Endothelial cell of umbilical vein (primary cell): Measurements from ENCODE around the gene ATF3. TPM values are rescaled to one million over a fixed set of nuclear protein-coding genes. Genes with fewer than 3 reads are reported as not detected.

ENCODE experiments used
- BruUV-seq: library from RNA; stranded (reverse); fragments of 400-500 nt; replicated peaks from 2 replicates; lab custom pipeline; 2021; lab: Mats Ljungman, UMichigan
- CTCF ChIA-PET: fragments of 300-600, 350-600 bp; sonication (Branson Sonifier 250); formaldehyde crosslinking; loops from one replicate; lab custom pipeline; 2021; ENCODE audit warnings: antibody characterized with exemption, inconsistent platforms; lab: Charles Lee
- POLR2A ChIA-PET: fragments of 300-600, 350-600 bp; sonication (Branson Sonifier 250); formaldehyde crosslinking; loops from one replicate; lab custom pipeline; 2021; ENCODE audit warnings: antibody characterized with exemption, inconsistent platforms; lab: Charles Lee
- DNase-seq: peaks from one replicate; pipeline ENCODE4 v3.0.0-alpha.2; 2011; ENCODE audit warnings: low read depth, low spot score
- FAIRE-seq: peaks from 2 replicates; lab custom pipeline; 2011; peaks lifted over from hg19 to GRCh38; lab: Jason Lieb, UNC
- H2AFZ ChIP-seq: 2 replicates; pipeline ENCODE4 v1.6.0; 2012; ENCODE audit warnings: low read depth, low read length, control low read depth, inconsistent platforms
- H3K27ac ChIP-seq: 2 replicates; pipeline ENCODE4 v1.5.1; 2011; ENCODE audit warnings: low read depth, mild to moderate bottlenecking, control low read depth, low read length, moderate library complexity; ENCODE audit not compliant: insufficient read depth
- H3K27me3 ChIP-seq, 2 experiments: 2 replicates each; pipeline versions ENCODE4 v1.6.0 to v1.6.1; 2011; ENCODE audit warnings: low read length in 2 of 2, mixed read lengths in 1 of 2; ENCODE audit not compliant: control insufficient read depth in 2 of 2, insufficient read depth in 2 of 2
- H3K36me3 ChIP-seq, 2 experiments: 2 replicates in 1 of 2; 3 replicates in 1 of 2; pipeline ENCODE4 v1.5.1; 2011; ENCODE audit warnings: low read length in 2 of 2, mild to moderate bottlenecking in 1 of 2, moderate library complexity in 1 of 2; ENCODE audit not compliant: control insufficient read depth in 2 of 2, insufficient read depth in 2 of 2; ENCODE audit errors: extremely low read depth in 1 of 2
- H3K4me1 ChIP-seq: 3 replicates; pipeline ENCODE4 v1.5.1; 2011; ENCODE audit warnings: mild to moderate bottlenecking, low read length; ENCODE audit not compliant: control insufficient read depth, insufficient read depth; ENCODE audit errors: extremely low read depth
- H3K4me2 ChIP-seq: 2 replicates; pipeline ENCODE4 v1.6.1; 2011; ENCODE audit warnings: low read length, control low read depth, mixed read lengths; ENCODE audit not compliant: insufficient read depth
- H3K4me3 ChIP-seq, 3 experiments: fragments of 200-600 bp in 1 of 3; sonication (generic), shearing (Covaris generic) in 1 of 3; replicated peaks in 1 of 3; 2 replicates each; pipeline ENCODE4 v1.5.1; 2011 to 2016; ENCODE audit warnings: control low read depth in 3 of 3, low read length in 3 of 3, mild to moderate bottlenecking in 2 of 3, inconsistent platforms in 1 of 3, low read depth in 1 of 3, moderate library complexity in 1 of 3; ENCODE audit not compliant: insufficient read depth in 1 of 3
- H3K79me2 ChIP-seq: 2 replicates; pipeline ENCODE4 v1.6.0; 2012; ENCODE audit warnings: low read length, inconsistent platforms; ENCODE audit not compliant: control insufficient read depth, insufficient read depth
- H3K9ac ChIP-seq: replicated peaks from 2 replicates; pipeline ENCODE3; 2011; ENCODE audit warnings: low read length, control low read depth; ENCODE audit not compliant: insufficient read depth; ENCODE audit errors: extremely low read depth
- H3K9me1 ChIP-seq: replicated peaks from 3 replicates; pipeline ENCODE4 v1.6.0; 2011; ENCODE audit warnings: mild to moderate bottlenecking, low read length; ENCODE audit not compliant: control insufficient read depth, insufficient read depth; ENCODE audit errors: extremely low read depth
- H3K9me3 ChIP-seq: replicated peaks from 2 replicates; pipeline ENCODE4 v1.5.1; 2012; ENCODE audit warnings: low read length, inconsistent platforms; ENCODE audit not compliant: control insufficient read depth, insufficient read depth
- H4K20me1 ChIP-seq: replicated peaks from 2 replicates; pipeline ENCODE3; 2011; ENCODE audit warnings: mild to moderate bottlenecking, low read length; ENCODE audit not compliant: control insufficient read depth, insufficient read depth; ENCODE audit errors: extremely low read depth
- EZH2 ChIP-seq: IDR thresholded peaks from 2 replicates; pipeline ENCODE4 v1.6.1; 2012; ENCODE audit warnings: borderline replicate concordance, low read depth, mild to moderate bottlenecking, moderate library complexity, low read length, inconsistent platforms; ENCODE audit not compliant: severe bottlenecking
- FOS ChIP-seq: IDR thresholded peaks from 2 replicates; pipeline ENCODE4 v1.6.1; 2011; ENCODE audit warnings: mild to moderate bottlenecking, low read length, moderate library complexity, borderline replicate concordance; ENCODE audit not compliant: insufficient read depth
- GATA2 ChIP-seq: IDR thresholded peaks from 2 replicates; pipeline ENCODE4 v1.7.0; 2011; ENCODE audit warnings: low read depth, mild to moderate bottlenecking, moderate library complexity, mixed read lengths, low read length; ENCODE audit not compliant: insufficient read length, insufficient read depth
- JUN ChIP-seq: IDR thresholded peaks from 2 replicates; pipeline ENCODE4 v1.6.1; 2011; ENCODE audit warnings: borderline replicate concordance, low read depth; ENCODE audit not compliant: insufficient read length, insufficient read depth
- MYC ChIP-seq: IDR thresholded peaks from one replicate; pipeline ENCODE4 v1.6.1; 2011; ENCODE audit warnings: mild to moderate bottlenecking, low read depth, low read length
- POLR2A ChIP-seq: IDR thresholded peaks from 2 replicates; pipeline ENCODE4 v1.6.1; 2012; ENCODE audit warnings: low read depth, mild to moderate bottlenecking, control low read depth, low read length
- POLR2AphosphoS5 ChIP-seq: IDR thresholded peaks from 2 replicates; pipeline ENCODE4 v1.6.1; 2012; ENCODE audit warnings: low read depth, mild to moderate bottlenecking, control low read depth, low read length, moderate library complexity; ENCODE audit not compliant: insufficient read depth
- dilution Hi-C: fragments of 300-500 bp; cut with MboI; formaldehyde crosslinking; loops from one replicate; pipeline ENCODE4 v1.15.0; 2019; ENCODE audit warnings: low sequenced_read_pairs; ENCODE audit not compliant: extremely low pct_ligation_motif_present
- intact Hi-C: fragments of 100-400 bp; cut with micrococcal nuclease; formaldehyde crosslinking; loops from one replicate; pipeline ENCODE4 v1.10.0; 2022
- polyA plus RNA-seq, 4 experiments: library from polyadenylated mRNA; depleted of rRNA in 3 of 4; stranded (reverse) in 3 of 4; unstranded in 1 of 4; fragments of >200 nt; gene quantifications; 2 replicates each; pipeline versions ENCODE4 v1.2.1 to v1.2.3, GENCODE V29; 2011 to 2012; ENCODE audit warnings: missing spikeins in 1 of 4
- total RNA-seq: library from RNA; stranded (reverse); gene quantifications from 2 replicates; pipeline ENCODE4 v1.2.3, GENCODE V29; 2021
- TF ChIP-seq, protein P1 (sequence below): IDR thresholded peaks from 2 replicates; pipeline ENCODE4 v1.6.1; 2011; ENCODE audit not compliant: insufficient read depth, insufficient read length
- TF ChIP-seq, protein P2 (sequence below), 2 donors: IDR thresholded peaks; 1 replicate in 1 of 2; 2 replicates in 1 of 2; pipeline ENCODE4 v1.5.1; 2011; ENCODE audit warnings: low read length in 2 of 2, mild to moderate bottlenecking in 2 of 2, moderate library complexity in 2 of 2, control low read depth in 1 of 2, inconsistent platforms in 1 of 2, low read depth in 1 of 2; ENCODE audit not compliant: insufficient read depth in 1 of 2; ENCODE audit errors: extremely low read depth in 1 of 2

ATF3 gene
- total and polyA plus RNA-seq, 2 donors (not counting 3 experiments of a cell fraction or from before 2014, with no cell fraction given): 6.1 to 17.1 TPM

DNA sequence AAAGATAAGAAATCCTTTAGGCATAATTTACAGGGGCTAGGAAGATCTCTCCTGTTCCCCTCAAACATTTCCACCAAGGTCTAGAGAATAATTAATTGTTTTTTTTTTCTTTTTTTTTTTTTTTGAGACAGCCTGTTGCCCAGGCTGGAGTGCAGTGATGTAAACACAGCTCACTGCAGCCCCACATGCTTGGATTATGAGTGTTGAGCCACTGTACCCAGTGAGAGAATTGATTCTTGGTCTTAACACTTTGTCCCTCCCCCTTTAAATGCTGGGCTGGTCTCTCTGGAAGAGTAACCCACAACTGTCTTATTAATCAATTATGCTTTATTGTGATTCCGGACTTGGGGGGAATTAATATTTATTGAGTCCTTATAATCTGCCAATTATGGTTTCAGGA, 33.4 kb downstream of the ATF3 start:
- intact Hi-C loops: no loop called here
- DNase-seq (no peak), FAIRE-seq (no peak)
- ChIA-PET POLR2A (interaction anchor here (1.2 kb wide), 1 partner anchor 34 kb away, joined by 3 read pairs; the partner anchor contains the start of gene ATF3), CTCF (interaction anchor here (2.6 kb wide), 1 partner anchor 23 kb away, joined by 17 read pairs; no protein-coding TSS in a partner anchor)
- BruUV-seq: no TSS peak
- Histone ChIP-seq H3K4me1 (peaks cover 15% of the 10 kb centered on the region), H3K36me3 (no peaks in the 10 kb centered on the region), H3K79me2 (no peaks in the 10 kb centered on the region), H3K4me2 (no peak overlapping the region), H2AFZ (no peak overlapping the region), H3K9me1 (no peaks in the 10 kb centered on the region), H3K27me3 (peaks cover 0 to 5% of the 10 kb centered on the region in 2 experiments), H4K20me1 (no peaks in the 10 kb centered on the region), H3K27ac (no peak overlapping the region), H3K9me3 (no peaks in the 10 kb centered on the region), H3K4me3 (no peak overlapping the region), H3K9ac (no peak overlapping the region)
- dilution Hi-C loops: no loop called here
- TF ChIP-seq EZH2 (no peak), POLR2A (no peak)
- TF ChIP-seq, protein P1, sequence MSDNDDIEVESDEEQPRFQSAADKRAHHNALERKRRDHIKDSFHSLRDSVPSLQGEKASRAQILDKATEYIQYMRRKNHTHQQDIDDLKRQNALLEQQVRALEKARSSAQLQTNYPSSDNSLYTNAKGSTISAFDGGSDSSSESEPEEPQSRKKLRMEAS: no peak

DNA sequence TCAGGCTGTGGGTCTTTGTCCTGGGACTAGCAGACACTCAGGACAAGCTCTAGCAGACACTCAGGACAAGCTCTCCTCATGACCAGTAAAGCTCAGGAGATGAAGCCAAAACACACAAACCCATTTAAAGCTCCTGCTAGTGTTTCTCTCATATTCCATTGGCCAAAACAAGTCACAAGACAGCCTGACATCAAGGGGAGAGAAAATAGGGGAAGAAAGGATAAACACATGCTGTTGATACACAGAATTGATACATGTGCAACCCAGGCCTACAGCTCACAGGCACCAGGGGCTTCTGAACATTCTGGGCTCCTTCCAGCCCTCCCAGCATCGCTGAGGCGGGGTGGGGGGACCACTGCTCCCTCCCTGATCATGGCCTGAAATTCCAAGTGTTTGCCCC, 35.3 kb downstream of the ATF3 start:
- no peak overlapping the region for H3K27ac ChIP-seq
- H4K20me1 ChIP-seq: no peaks in the 10 kb centered on the region
- no peak overlapping the region for H3K9ac ChIP-seq
- DNase-seq (no peak), FAIRE-seq (no peak)
- H3K4me1 ChIP-seq: peaks cover 10% of the 10 kb centered on the region
- no peak overlapping the region for H3K4me3 ChIP-seq
- no peak overlapping the region for H3K4me2 ChIP-seq
- dilution Hi-C loops (no loop called here), intact Hi-C loops (no loop called here)
- TF ChIP-seq FOS (no peak), EZH2 (no peak), MYC (no peak), POLR2AphosphoS5 (no peak), JUN (no peak), GATA2 (no peak), POLR2A (no peak)
- TF ChIP-seq, protein P1: no peak
- TF ChIP-seq, protein P2, sequence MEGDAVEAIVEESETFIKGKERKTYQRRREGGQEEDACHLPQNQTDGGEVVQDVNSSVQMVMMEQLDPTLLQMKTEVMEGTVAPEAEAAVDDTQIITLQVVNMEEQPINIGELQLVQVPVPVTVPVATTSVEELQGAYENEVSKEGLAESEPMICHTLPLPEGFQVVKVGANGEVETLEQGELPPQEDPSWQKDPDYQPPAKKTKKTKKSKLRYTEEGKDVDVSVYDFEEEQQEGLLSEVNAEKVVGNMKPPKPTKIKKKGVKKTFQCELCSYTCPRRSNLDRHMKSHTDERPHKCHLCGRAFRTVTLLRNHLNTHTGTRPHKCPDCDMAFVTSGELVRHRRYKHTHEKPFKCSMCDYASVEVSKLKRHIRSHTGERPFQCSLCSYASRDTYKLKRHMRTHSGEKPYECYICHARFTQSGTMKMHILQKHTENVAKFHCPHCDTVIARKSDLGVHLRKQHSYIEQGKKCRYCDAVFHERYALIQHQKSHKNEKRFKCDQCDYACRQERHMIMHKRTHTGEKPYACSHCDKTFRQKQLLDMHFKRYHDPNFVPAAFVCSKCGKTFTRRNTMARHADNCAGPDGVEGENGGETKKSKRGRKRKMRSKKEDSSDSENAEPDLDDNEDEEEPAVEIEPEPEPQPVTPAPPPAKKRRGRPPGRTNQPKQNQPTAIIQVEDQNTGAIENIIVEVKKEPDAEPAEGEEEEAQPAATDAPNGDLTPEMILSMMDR (IDR thresholded peaks at IDR 0.05; ENCODE audit: extremely low read depth in 1 of 2, insufficient read depth in 1 of 2, low read depth in 1 of 2, low read length in 2 of 2): no peak
- no peaks in the 10 kb centered on the region for H3K79me2 ChIP-seq
- no TSS peak for BruUV-seq
- POLR2A ChIA-PET: no interaction called here
- H3K9me3 ChIP-seq: no peaks in the 10 kb centered on the region
- CTCF ChIA-PET: interaction anchor here (0.7 to 4.1 kb wide), 2 partner anchors 21 to 34 kb away, joined by 4 to 23 read pairs; no protein-coding TSS in a partner anchor
- peaks cover 0 to 5% of the 10 kb centered on the region in 2 experiments for H3K27me3 ChIP-seq
- no peak overlapping the region for H2AFZ ChIP-seq
- H3K36me3 ChIP-seq: no peaks in the 10 kb centered on the region
- H3K9me1 ChIP-seq: no peaks in the 10 kb centered on the region
